SK-N-MC (cell line): ENCODE results near the gene LIN9.

Source experiments
- DNase-seq: peaks from one replicate; pipeline ENCODE4 v3.0.0-alpha.2; 2011; ENCODE audit warnings: low read depth, low spot score
- H3K27ac ChIP-seq: fragments of 200-600 bp; sonication (generic); 2 replicates; pipeline ENCODE4 v1.5.1; 2016; ENCODE audit warnings: mixed run types
- H3K36me3 ChIP-seq: fragments of 200-600 bp; sonication (generic); 2 replicates; pipeline ENCODE4 v1.6.1; 2017; ENCODE audit warnings: antibody characterized with exemption, low read length, mixed read lengths; ENCODE audit not compliant: insufficient read depth
- H3K4me3 ChIP-seq: fragments of 200-600 bp; sonication (generic); 2 replicates; pipeline ENCODE4 v1.5.1; 2016
- H3K9ac ChIP-seq: fragments of 200-600 bp; sonication (generic); 2 replicates; pipeline ENCODE4 v1.8.0; 2017; ENCODE audit warnings: mixed run types, mixed read lengths; ENCODE audit not compliant: insufficient read length
- H3K9me3 ChIP-seq: fragments of 200-600 bp; sonication (generic); 2 replicates; pipeline ENCODE4 v1.6.1; 2017; ENCODE audit warnings: low read depth, mild to moderate bottlenecking, antibody characterized with exemption, low read length, moderate library complexity, mixed read lengths
- EZH2 ChIP-seq: fragments of 200-600 bp; sonication (generic); IDR thresholded peaks from one replicate; pipeline ENCODE4 v1.6.1; 2017; ENCODE audit warnings: antibody characterized with exemption
- FOXP2 ChIP-seq: optimal IDR thresholded peaks from 2 replicates; pipeline ENCODE3; 2011; ENCODE audit warnings: mild to moderate bottlenecking, moderate library complexity; ENCODE audit not compliant: insufficient read depth; ENCODE audit errors: extremely low read length, control extremely low read depth
- POLR2AphosphoS5 ChIP-seq: IDR thresholded peaks from 2 replicates; pipeline ENCODE4 v1.6.1; 2012; ENCODE audit warnings: mild to moderate bottlenecking, low read depth, low read length, borderline replicate concordance

LIN9 gene

DNA sequence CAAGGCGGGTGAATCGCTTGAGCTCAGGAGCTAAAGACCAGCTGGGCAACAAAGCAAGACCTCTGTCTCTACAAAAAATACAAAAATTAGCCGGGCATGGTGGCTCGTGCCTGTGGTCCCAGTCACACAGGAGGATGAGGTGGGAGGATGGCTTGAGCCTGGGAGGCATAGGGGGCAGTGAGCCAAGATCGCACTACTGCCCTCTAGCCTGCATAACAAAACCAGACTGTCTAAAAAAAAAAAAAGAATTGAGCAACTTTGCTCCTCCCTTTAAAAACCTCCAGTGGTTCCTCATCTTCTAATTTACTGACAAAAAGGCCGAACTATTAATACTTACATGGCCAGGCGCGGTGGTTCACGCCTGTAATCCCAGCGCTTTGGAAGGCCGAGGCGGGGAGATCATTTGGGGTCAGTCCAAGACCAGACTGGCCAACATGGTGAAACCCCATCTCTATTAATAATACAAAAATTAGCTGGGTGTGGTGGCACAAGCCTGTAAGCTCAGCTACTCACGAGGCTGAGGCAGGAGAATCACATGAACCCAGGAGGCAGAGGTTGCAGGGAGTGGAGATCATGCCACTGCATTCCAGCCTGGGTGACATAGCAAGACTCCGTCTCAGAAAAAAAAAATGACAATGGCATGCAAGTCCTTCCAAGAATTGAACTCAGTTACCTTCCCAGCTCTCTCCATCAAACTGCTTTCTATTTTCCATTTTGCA, 126.8 kb downstream of the LIN9 start:
- Histone ChIP-seq H3K4me3 (no peak overlapping the region), H3K9me3 (no peaks in the 10 kb centered on the region), H3K27ac (no peak overlapping the region), H3K36me3 (peaks cover 16% of the 10 kb centered on the region), H3K9ac (no peak overlapping the region)
- TF ChIP-seq POLR2AphosphoS5 (no peak), FOXP2 (no peak), EZH2 (no peak)
- DNase-seq = no peak
